ENCODE results near the gene FBXO36. TPM values are rescaled to one million over a fixed set of nuclear protein-coding genes. Genes with fewer than 3 reads are reported as not detected.
"Not testable (repeated sequence)": the region's sequence is repeated elsewhere in the genome, so short reads cannot be mapped to it uniquely, and the experiment has no call there.

Gene FBXO36
- total RNA-seq, 1 donor from 2014 or later = 13.1 TPM

DNA sequence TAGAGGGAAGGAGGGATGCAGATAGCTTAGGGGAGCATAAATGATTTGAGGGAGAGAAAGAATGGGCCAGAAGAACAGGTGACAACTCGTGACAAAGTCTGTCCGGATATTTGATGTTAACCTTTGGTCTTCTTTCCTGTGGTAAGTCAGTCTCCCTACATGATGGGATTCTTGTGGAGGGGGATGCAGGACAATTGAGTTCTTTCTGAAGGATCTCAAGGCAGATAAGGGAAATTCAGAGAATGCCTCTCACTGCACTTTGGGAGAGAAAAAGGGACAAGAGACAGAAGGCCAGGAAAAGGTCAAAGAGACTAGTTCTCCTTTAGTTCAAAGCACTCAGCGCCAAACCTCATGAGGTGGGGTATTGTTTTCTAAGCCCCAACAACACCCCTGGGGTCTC, 34.2 kb downstream of the FBXO36 start:
- Histone ChIP-seq H3K9me3 (ENCODE audit: low read depth) (no peaks in the 10 kb centered on the region), H3K36me3 (no peaks in the 10 kb centered on the region), H3K9ac (no peak overlapping the region), H3K4me3 (no peak overlapping the region), H3K4me2 (peak overlapping the region; percentile 20), H3F3A (ENCODE audit: low read depth) (peaks cover 11% of the 10 kb centered on the region), H3K79me2 (ENCODE audit: low read depth) (no peaks in the 10 kb centered on the region), H2AFZ (replicated peaks) (no peak overlapping the region), H3K27me3 (no peaks in the 10 kb centered on the region), H3K4me1 (peaks cover 18% of the 10 kb centered on the region), H3K27ac (no peak overlapping the region), H4K20me1 (ENCODE audit: low read depth) (no peaks in the 10 kb centered on the region)
- Mint-ChIP-seq H3K27ac (no peak overlapping the region), H3K27me3 (ENCODE audit: insufficient read depth, low read depth) (no peaks in the 10 kb centered on the region), H3K4me3 (no peak overlapping the region), H3K36me3 (peaks cover 5% of the 10 kb centered on the region), H3K9me3 (no peaks in the 10 kb centered on the region), H3K4me1 (peaks cover 19% of the 10 kb centered on the region)
- DNase-seq (ENCODE audit: low spot score) = peak; percentile 21
- TF ChIP-seq EZH2 (IDR thresholded peaks at IDR 0.05) = no peak
- no peak for TF ChIP-seq EZH2phosphoT487 (IDR thresholded peaks at IDR 0.05)

DNA sequence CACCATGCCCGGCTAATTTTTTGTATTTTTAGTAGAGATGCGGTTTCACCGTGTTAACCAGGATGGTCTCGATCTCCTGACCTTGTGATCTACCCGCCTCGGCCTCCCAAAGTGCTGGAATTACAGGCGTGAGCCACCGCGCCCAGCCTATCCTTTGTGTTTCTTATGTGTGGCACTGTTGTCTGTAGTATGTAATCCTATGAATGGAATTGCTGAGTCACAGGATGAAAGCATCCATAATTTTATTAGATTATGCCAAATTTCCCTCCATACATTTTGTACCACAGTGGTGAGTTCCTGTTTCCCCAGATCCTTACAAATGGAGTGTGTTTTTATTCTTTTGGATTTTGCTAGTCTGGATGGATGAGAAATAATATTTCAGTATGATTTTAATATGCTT, 41.3 kb downstream of the FBXO36 start:
- not testable (repeated sequence) for H3K4me1 ChIP-seq; H3K4me2 ChIP-seq; H3F3A ChIP-seq (ENCODE audit: low read depth); H3K27ac Mint-ChIP-seq; H4K20me1 ChIP-seq (ENCODE audit: low read depth); H3K27ac ChIP-seq; H3K4me1 Mint-ChIP-seq; H3K4me3 ChIP-seq; H3K36me3 Mint-ChIP-seq; H2AFZ ChIP-seq (replicated peaks); H3K9me3 Mint-ChIP-seq; H3K27me3 Mint-ChIP-seq (ENCODE audit: insufficient read depth, low read depth); H3K9me3 ChIP-seq (ENCODE audit: low read depth); H3K9ac ChIP-seq; H3K79me2 ChIP-seq (ENCODE audit: low read depth); H3K27me3 ChIP-seq; H3K36me3 ChIP-seq; H3K4me3 Mint-ChIP-seq; DNase-seq (ENCODE audit: low spot score)

DNA sequence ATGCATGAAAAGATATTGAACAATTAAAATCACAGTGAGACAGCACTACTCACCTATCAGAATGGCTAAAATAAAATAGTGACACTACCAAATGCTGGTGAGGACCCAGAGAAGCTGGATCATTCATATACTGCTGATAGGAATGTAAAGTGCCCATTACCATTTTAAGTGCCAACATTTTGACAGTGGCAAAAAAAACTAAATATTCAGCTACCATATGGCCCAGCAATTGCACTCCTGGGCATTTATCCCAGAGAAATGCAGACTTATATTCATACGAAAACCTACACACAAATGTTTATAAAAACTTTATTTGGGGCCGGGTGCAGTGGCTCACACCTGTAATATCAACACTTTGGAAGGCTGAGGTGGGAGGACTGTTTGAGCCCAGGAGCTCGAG, 47.6 kb downstream of the FBXO36 start:
- no peaks in the 10 kb centered on the region for H3K36me3 ChIP-seq
- no peaks in the 10 kb centered on the region for H4K20me1 ChIP-seq (ENCODE audit: low read depth)
- no peak overlapping the region for H3K27ac Mint-ChIP-seq
- H3K27ac ChIP-seq = no peak overlapping the region
- no peaks in the 10 kb centered on the region for H3K27me3 Mint-ChIP-seq (ENCODE audit: insufficient read depth, low read depth)
- peaks cover 3% of the 10 kb centered on the region for H3K9me3 Mint-ChIP-seq
- no peaks in the 10 kb centered on the region for H3F3A ChIP-seq (ENCODE audit: low read depth)
- H2AFZ ChIP-seq (replicated peaks) = no peak overlapping the region
- DNase-seq (ENCODE audit: low spot score) = no peak
- TF ChIP-seq, protein P1, sequence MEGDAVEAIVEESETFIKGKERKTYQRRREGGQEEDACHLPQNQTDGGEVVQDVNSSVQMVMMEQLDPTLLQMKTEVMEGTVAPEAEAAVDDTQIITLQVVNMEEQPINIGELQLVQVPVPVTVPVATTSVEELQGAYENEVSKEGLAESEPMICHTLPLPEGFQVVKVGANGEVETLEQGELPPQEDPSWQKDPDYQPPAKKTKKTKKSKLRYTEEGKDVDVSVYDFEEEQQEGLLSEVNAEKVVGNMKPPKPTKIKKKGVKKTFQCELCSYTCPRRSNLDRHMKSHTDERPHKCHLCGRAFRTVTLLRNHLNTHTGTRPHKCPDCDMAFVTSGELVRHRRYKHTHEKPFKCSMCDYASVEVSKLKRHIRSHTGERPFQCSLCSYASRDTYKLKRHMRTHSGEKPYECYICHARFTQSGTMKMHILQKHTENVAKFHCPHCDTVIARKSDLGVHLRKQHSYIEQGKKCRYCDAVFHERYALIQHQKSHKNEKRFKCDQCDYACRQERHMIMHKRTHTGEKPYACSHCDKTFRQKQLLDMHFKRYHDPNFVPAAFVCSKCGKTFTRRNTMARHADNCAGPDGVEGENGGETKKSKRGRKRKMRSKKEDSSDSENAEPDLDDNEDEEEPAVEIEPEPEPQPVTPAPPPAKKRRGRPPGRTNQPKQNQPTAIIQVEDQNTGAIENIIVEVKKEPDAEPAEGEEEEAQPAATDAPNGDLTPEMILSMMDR (IDR thresholded peaks at IDR 0.05) = no peak
- TF ChIP-seq EZH2phosphoT487 (IDR thresholded peaks at IDR 0.05) (no peak), EZH2 (IDR thresholded peaks at IDR 0.05) (no peak)
- H3K4me3 ChIP-seq = no peak overlapping the region
- no peaks in the 10 kb centered on the region for H3K4me1 ChIP-seq
- no peaks in the 10 kb centered on the region for H3K79me2 ChIP-seq (ENCODE audit: low read depth)
- H3K9ac ChIP-seq = no peak overlapping the region
- H3K4me1 Mint-ChIP-seq = no peaks in the 10 kb centered on the region
- no peaks in the 10 kb centered on the region for H3K36me3 Mint-ChIP-seq
- no peak overlapping the region for H3K4me2 ChIP-seq
- H3K4me3 Mint-ChIP-seq = no peak overlapping the region
- H3K27me3 ChIP-seq = no peaks in the 10 kb centered on the region
- no peaks in the 10 kb centered on the region for H3K9me3 ChIP-seq (ENCODE audit: low read depth)

DNA sequence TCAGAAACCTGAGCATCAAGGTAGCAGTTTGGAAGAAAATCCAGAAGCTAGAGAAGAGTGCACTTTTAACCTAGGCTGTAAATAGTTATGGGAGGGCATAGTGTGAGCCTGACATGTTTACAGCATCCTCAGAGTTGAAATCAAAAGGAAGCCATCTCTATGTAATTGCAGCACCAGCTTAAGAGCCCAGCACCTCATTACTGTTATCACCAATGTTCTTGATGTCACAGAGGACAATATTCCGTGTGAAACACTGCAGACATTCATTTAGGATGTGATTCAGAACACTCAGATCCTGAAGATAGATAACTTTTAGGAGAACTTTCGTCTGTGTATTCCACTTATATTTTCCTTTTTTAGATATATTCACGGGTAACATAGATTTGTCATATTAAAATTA, 48.1 kb downstream of the FBXO36 start:
- H3K4me1 Mint-ChIP-seq = no peaks in the 10 kb centered on the region
- Histone ChIP-seq H3K4me1 (no peaks in the 10 kb centered on the region), H3K36me3 (no peaks in the 10 kb centered on the region), H3K27me3 (no peaks in the 10 kb centered on the region), H3K9me3 (ENCODE audit: low read depth) (no peaks in the 10 kb centered on the region), H3K27ac (no peak overlapping the region), H2AFZ (replicated peaks) (no peak overlapping the region), H3K4me3 (no peak overlapping the region), H3F3A (ENCODE audit: low read depth) (no peaks in the 10 kb centered on the region), H4K20me1 (ENCODE audit: low read depth) (no peaks in the 10 kb centered on the region), H3K9ac (no peak overlapping the region), H3K79me2 (ENCODE audit: low read depth) (no peaks in the 10 kb centered on the region), H3K4me2 (no peak overlapping the region)
- no peak for DNase-seq (ENCODE audit: low spot score)
- H3K9me3 Mint-ChIP-seq = peaks cover 3% of the 10 kb centered on the region
- no peak overlapping the region for H3K27ac Mint-ChIP-seq
- no peak overlapping the region for H3K4me3 Mint-ChIP-seq
- no peaks in the 10 kb centered on the region for H3K27me3 Mint-ChIP-seq (ENCODE audit: insufficient read depth, low read depth)
- no peaks in the 10 kb centered on the region for H3K36me3 Mint-ChIP-seq
- no peak for TF ChIP-seq EZH2 (IDR thresholded peaks at IDR 0.05)
- TF ChIP-seq, protein P1 (IDR thresholded peaks at IDR 0.05) = no peak
- no peak for TF ChIP-seq EZH2phosphoT487 (IDR thresholded peaks at IDR 0.05)
